ENCODE data around the gene DHX34.
"Not testable (repeated sequence)": the region's sequence is repeated elsewhere in the genome, so short reads cannot be mapped to it uniquely, and the experiment has no call there.

DHX34 gene

GRCh38 chr19:47408156-47408938 lies 59.2 kb downstream of the DHX34 start:
- Histone ChIP-seq H4K20me1 (ENCODE audit: insufficient read depth, low read length) (no peaks in the 10 kb centered on the region), H3F3A (ENCODE audit: insufficient read depth, low read length) (no peaks in the 10 kb centered on the region), H3K36me3 (replicated peaks; ENCODE audit: insufficient read depth, low read length) (no peaks in the 10 kb centered on the region), H3K4me2 (ENCODE audit: low read depth, low read length) (no peak overlapping the region), H3K27me3 (replicated peaks; ENCODE audit: insufficient read depth, low read length) (peaks cover 95% of the 10 kb centered on the region), H3K9ac (ENCODE audit: low read length) (no peak overlapping the region), H3K4me1 (ENCODE audit: low read length) (no peaks in the 10 kb centered on the region), H3K9me2 (replicated peaks; ENCODE audit: insufficient read depth, low read length) (no peaks in the 10 kb centered on the region), H3K27ac (ENCODE audit: low read length) (no peak overlapping the region), H3K4me3 (ENCODE audit: low read length) (no peak overlapping the region), H3K79me2 (ENCODE audit: low read length) (no peaks in the 10 kb centered on the region), H2AFZ (ENCODE audit: low read length) (no peak overlapping the region), H3K9me3 (replicated peaks; ENCODE audit: insufficient read depth, low read length) (no peaks in the 10 kb centered on the region)
- TF ChIP-seq EZH2phosphoT487 (IDR thresholded peaks at IDR 0.05; ENCODE audit: low read length), result no peak
- TF ChIP-seq EZH2 (optimal IDR thresholded peaks at IDR 0.05; ENCODE audit: low read depth, low read length), result no peak
- no peak for TF ChIP-seq CTCF (IDR thresholded peaks at IDR 0.05; ENCODE audit: low read length)
- no peak for DNase-seq

- Histone ChIP-seq H3K9me3 (replicated peaks; ENCODE audit: insufficient read depth, low read length) (no peaks in the 10 kb centered on the region), H3K9ac (ENCODE audit: low read length) (no peak overlapping the region), H3K4me2 (ENCODE audit: low read depth, low read length) (no peak overlapping the region), H3K36me3 (replicated peaks; ENCODE audit: insufficient read depth, low read length) (no peaks in the 10 kb centered on the region), H3K27ac (ENCODE audit: low read length) (no peak overlapping the region), H2AFZ (ENCODE audit: low read length) (no peak overlapping the region), H3K79me2 (ENCODE audit: low read length) (no peaks in the 10 kb centered on the region), H3F3A (ENCODE audit: insufficient read depth, low read length) (no peaks in the 10 kb centered on the region), H3K27me3 (replicated peaks; ENCODE audit: insufficient read depth, low read length) (peaks cover 92% of the 10 kb centered on the region), H4K20me1 (ENCODE audit: insufficient read depth, low read length) (no peaks in the 10 kb centered on the region), H3K4me3 (ENCODE audit: low read length) (no peak overlapping the region), H3K9me2 (replicated peaks; ENCODE audit: insufficient read depth, low read length) (no peaks in the 10 kb centered on the region), H3K4me1 (ENCODE audit: low read length) (no peaks in the 10 kb centered on the region)
- no peak for DNase-seq
- TF ChIP-seq CTCF (IDR thresholded peaks at IDR 0.05; ENCODE audit: low read length) (no peak), EZH2phosphoT487 (IDR thresholded peaks at IDR 0.05; ENCODE audit: low read length) (no peak), EZH2 (optimal IDR thresholded peaks at IDR 0.05; ENCODE audit: low read depth, low read length) (no peak)
Measured at GRCh38 chr19:47411101-47411500, 62.0 kb downstream of the DHX34 start.

- not testable (repeated sequence) for H3K79me2 ChIP-seq (ENCODE audit: low read length); H3K9me2 ChIP-seq (replicated peaks; ENCODE audit: insufficient read depth, low read length); H3K27ac ChIP-seq (ENCODE audit: low read length); H3K4me3 ChIP-seq (ENCODE audit: low read length); H3K36me3 ChIP-seq (replicated peaks; ENCODE audit: insufficient read depth, low read length); H3K4me1 ChIP-seq (ENCODE audit: low read length); H3F3A ChIP-seq (ENCODE audit: insufficient read depth, low read length); H3K9ac ChIP-seq (ENCODE audit: low read length); H4K20me1 ChIP-seq (ENCODE audit: insufficient read depth, low read length); H3K9me3 ChIP-seq (replicated peaks; ENCODE audit: insufficient read depth, low read length); H3K4me2 ChIP-seq (ENCODE audit: low read depth, low read length); H2AFZ ChIP-seq (ENCODE audit: low read length); DNase-seq
- peaks cover 92% of the 10 kb centered on the region for H3K27me3 ChIP-seq (replicated peaks; ENCODE audit: insufficient read depth, low read length)
Measured at GRCh38 chr19:47411696-47412095, 62.6 kb downstream of the DHX34 start.

GRCh38 chr19:47413941-47414340 lies 64.8 kb downstream of the DHX34 start:
- H3K4me2 ChIP-seq (ENCODE audit: low read depth, low read length), result no peak overlapping the region
- H3F3A ChIP-seq (ENCODE audit: insufficient read depth, low read length), result no peaks in the 10 kb centered on the region
- H3K79me2 ChIP-seq (ENCODE audit: low read length), result no peaks in the 10 kb centered on the region
- H3K27me3 ChIP-seq (replicated peaks; ENCODE audit: insufficient read depth, low read length), result peaks cover 92% of the 10 kb centered on the region
- DNase-seq, result no peak
- no peaks in the 10 kb centered on the region for H4K20me1 ChIP-seq (ENCODE audit: insufficient read depth, low read length)
- no peak overlapping the region for H2AFZ ChIP-seq (ENCODE audit: low read length)
- no peak overlapping the region for H3K27ac ChIP-seq (ENCODE audit: low read length)
- H3K9me3 ChIP-seq (replicated peaks; ENCODE audit: insufficient read depth, low read length), result no peaks in the 10 kb centered on the region
- no peaks in the 10 kb centered on the region for H3K4me1 ChIP-seq (ENCODE audit: low read length)
- H3K4me3 ChIP-seq (ENCODE audit: low read length), result no peak overlapping the region
- TF ChIP-seq CTCF (IDR thresholded peaks at IDR 0.05; ENCODE audit: low read length), result no peak
- TF ChIP-seq EZH2phosphoT487 (IDR thresholded peaks at IDR 0.05; ENCODE audit: low read length), result no peak
- no peak for TF ChIP-seq EZH2 (optimal IDR thresholded peaks at IDR 0.05; ENCODE audit: low read depth, low read length)
- no peaks in the 10 kb centered on the region for H3K9me2 ChIP-seq (replicated peaks; ENCODE audit: insufficient read depth, low read length)
- H3K36me3 ChIP-seq (replicated peaks; ENCODE audit: insufficient read depth, low read length), result no peaks in the 10 kb centered on the region
- H3K9ac ChIP-seq (ENCODE audit: low read length), result no peak overlapping the region

All from MM.1S (cell line).